GM12801 (cell line): ENCODE measurements around the gene UBXN2A.

Experiments used
- CTCF ChIP-seq: IDR thresholded peaks from one replicate; pipeline ENCODE4 v1.5.1; 2011; ENCODE audit warnings: control low read depth; ENCODE audit not compliant: insufficient read length; ENCODE audit errors: extremely low read depth

The UBXN2A gene

GRCh38 chr2:23926290-23926749, 13.9 kb upstream of the UBXN2A start:
- no peak for TF ChIP-seq CTCF

- no peak for TF ChIP-seq CTCF
Observed at GRCh38 chr2:23926750-23927571, 13.3 kb upstream of the UBXN2A start, which contains the start of gene ATAD2B. Gene ATAD2B, minus strand, starts transcription at chr2:23927123. Its CDS starts 353 bp downstream, at chr2:23926770.

GRCh38 chr2:23934259-23934658, 6.0 kb upstream of the UBXN2A start:
- no peak for TF ChIP-seq CTCF

- TF ChIP-seq CTCF, result no peak
Observed at GRCh38 chr2:23940718-23941620, 706 bp downstream of the UBXN2A start.

GRCh38 chr2:23941644-23942043, 1.4 kb downstream of the UBXN2A start:
- TF ChIP-seq CTCF, result no peak

- no peak for TF ChIP-seq CTCF
Observed at GRCh38 chr2:23943666-23944065, 3.4 kb downstream of the UBXN2A start.

- no peak for TF ChIP-seq CTCF
Observed at GRCh38 chr2:23944527-23944926, 4.3 kb downstream of the UBXN2A start.
